ENCODE measurements around the gene CXCL3.

The CXCL3 gene

GRCh38 chr4:74021601-74022000 lies 16.9 kb downstream of the CXCL3 start:
- no peak for DNase-seq (ENCODE audit: low read depth in 1 of 2, low spot score in 1 of 2)
- in situ Hi-C loops (cut with HindIII; ENCODE audit: low pct_unique_long_range_greater_than_20kb, low sequenced_read_pairs): no loop called here

GRCh38 chr4:74018771-74019170 lies 19.7 kb downstream of the CXCL3 start:
- no peak for DNase-seq (ENCODE audit: low read depth in 1 of 2, low spot score in 1 of 2)
- in situ Hi-C loops (cut with HindIII; ENCODE audit: low pct_unique_long_range_greater_than_20kb, low sequenced_read_pairs): no loop called here
- no peak for TF ChIP-seq JUND (IDR thresholded peaks at IDR 0.05; ENCODE audit: low read depth)

More at GRCh38 chr4:74021601-74022000, 16.9 kb downstream of the CXCL3 start:
- TF ChIP-seq JUND (IDR thresholded peaks at IDR 0.05; ENCODE audit: low read depth): no peak

GRCh38 chr4:74018116-74018515 lies 20.4 kb downstream of the CXCL3 start:
- no peak for TF ChIP-seq JUND (IDR thresholded peaks at IDR 0.05; ENCODE audit: low read depth)
- in situ Hi-C loops (cut with HindIII; ENCODE audit: low pct_unique_long_range_greater_than_20kb, low sequenced_read_pairs): no loop called here

GRCh38 chr4:74016068-74016467 lies 22.4 kb downstream of the CXCL3 start:
- no peak for DNase-seq (ENCODE audit: low read depth in 1 of 2, low spot score in 1 of 2)
- in situ Hi-C loops (cut with HindIII; ENCODE audit: low pct_unique_long_range_greater_than_20kb, low sequenced_read_pairs): no loop called here
- no peak for TF ChIP-seq JUND (IDR thresholded peaks at IDR 0.05; ENCODE audit: low read depth)

More at GRCh38 chr4:74018116-74018515, 20.4 kb downstream of the CXCL3 start:
- DNase-seq (ENCODE audit: low read depth in 1 of 2, low spot score in 1 of 2): no peak

GRCh38 chr4:74015126-74015780 lies 23.2 kb downstream of the CXCL3 start:
- in situ Hi-C loops (cut with HindIII; ENCODE audit: low pct_unique_long_range_greater_than_20kb, low sequenced_read_pairs): no loop called here
- DNase-seq (ENCODE audit: low read depth in 1 of 2, low spot score in 1 of 2): no peak
- TF ChIP-seq JUND (IDR thresholded peaks at IDR 0.05; ENCODE audit: low read depth): no peak

- no peak for TF ChIP-seq JUND (IDR thresholded peaks at IDR 0.05; ENCODE audit: low read depth)
- peak in 1 of 2 experiments; percentile 21 for DNase-seq (ENCODE audit: low read depth in 1 of 2, low spot score in 1 of 2)
- in situ Hi-C loops (cut with HindIII; ENCODE audit: low pct_unique_long_range_greater_than_20kb, low sequenced_read_pairs): no loop called here
Measured at GRCh38 chr4:74014332-74014731, 24.2 kb downstream of the CXCL3 start.

GRCh38 chr4:74013264-74013663 lies 25.2 kb downstream of the CXCL3 start:
- no peak for TF ChIP-seq JUND (IDR thresholded peaks at IDR 0.05; ENCODE audit: low read depth)
- no peak for DNase-seq (ENCODE audit: low read depth in 1 of 2, low spot score in 1 of 2)
- in situ Hi-C loops (cut with HindIII; ENCODE audit: low pct_unique_long_range_greater_than_20kb, low sequenced_read_pairs): no loop called here

- no peak for DNase-seq (ENCODE audit: low read depth in 1 of 2, low spot score in 1 of 2)
- TF ChIP-seq JUND (IDR thresholded peaks at IDR 0.05; ENCODE audit: low read depth): no peak
- in situ Hi-C loops (cut with HindIII; ENCODE audit: low pct_unique_long_range_greater_than_20kb, low sequenced_read_pairs): no loop called here
Measured at GRCh38 chr4:74012130-74012529, 26.4 kb downstream of the CXCL3 start.

- no peak for TF ChIP-seq JUND (IDR thresholded peaks at IDR 0.05; ENCODE audit: low read depth)
- in situ Hi-C loops (cut with HindIII; ENCODE audit: low pct_unique_long_range_greater_than_20kb, low sequenced_read_pairs): no loop called here
Measured at GRCh38 chr4:74009307-74009706, 29.2 kb downstream of the CXCL3 start.

GRCh38 chr4:74006009-74006476 lies 32.4 kb downstream of the CXCL3 start:
- TF ChIP-seq JUND (IDR thresholded peaks at IDR 0.05; ENCODE audit: low read depth): no peak
- DNase-seq (ENCODE audit: low read depth in 1 of 2, low spot score in 1 of 2): no peak
- in situ Hi-C loops (cut with HindIII; ENCODE audit: low pct_unique_long_range_greater_than_20kb, low sequenced_read_pairs): no loop called here

More at GRCh38 chr4:74009307-74009706, 29.2 kb downstream of the CXCL3 start:
- no peak for DNase-seq (ENCODE audit: low read depth in 1 of 2, low spot score in 1 of 2)

GRCh38 chr4:74005528-74005927 lies 33.0 kb downstream of the CXCL3 start:
- in situ Hi-C loops (cut with HindIII; ENCODE audit: low pct_unique_long_range_greater_than_20kb, low sequenced_read_pairs): no loop called here
- no peak for DNase-seq (ENCODE audit: low read depth in 1 of 2, low spot score in 1 of 2)
- no peak for TF ChIP-seq JUND (IDR thresholded peaks at IDR 0.05; ENCODE audit: low read depth)

GRCh38 chr4:74004668-74005067 lies 33.8 kb downstream of the CXCL3 start:
- in situ Hi-C loops (cut with HindIII; ENCODE audit: low pct_unique_long_range_greater_than_20kb, low sequenced_read_pairs): no loop called here
- DNase-seq (ENCODE audit: low read depth in 1 of 2, low spot score in 1 of 2): no peak
- TF ChIP-seq JUND (IDR thresholded peaks at IDR 0.05; ENCODE audit: low read depth): no peak

- in situ Hi-C loops (cut with HindIII; ENCODE audit: low pct_unique_long_range_greater_than_20kb, low sequenced_read_pairs): no loop called here
- no peak for TF ChIP-seq JUND (IDR thresholded peaks at IDR 0.05; ENCODE audit: low read depth)
Measured at GRCh38 chr4:74000301-74000700, 38.2 kb downstream of the CXCL3 start.

More at GRCh38 chr4:74000301-74000700, 38.2 kb downstream of the CXCL3 start:
- DNase-seq (ENCODE audit: low read depth in 1 of 2, low spot score in 1 of 2): no peak
